ENCODE results near the gene SCAF1. TPM values are rescaled to one million over a fixed set of nuclear protein-coding genes. Genes with fewer than 3 reads are reported as not detected.
A peak's percentile ranks its signal among the peaks of the same experiment; 100 is the strongest.

SCAF1 gene
- polyA plus RNA-seq, 2 of the 4 experiments (the other 2 are of a cell fraction) = 4.0 to 47.9 TPM

GRCh38 chr19:49680421-49681351, 38.7 kb downstream of the SCAF1 start:
- peaks cover 30% of the 10 kb centered on the region for H3K4me1 ChIP-seq
- H3K4me2 ChIP-seq = peak overlapping the region; percentile 90
- POLR2A ChIA-PET = interaction anchor here (0.6 to 0.9 kb wide), 4 partner anchors 17 to 93 kb away, joined by 3 to 5 read pairs (median 4); no protein-coding TSS in a partner anchor
- CTCF ChIA-PET = interaction anchor here (0.6 to 16.7 kb wide), 45 partner anchors 9 to 1522 kb away, joined by 3 to 326 read pairs (median 3); partner anchors contain the start of genes ADM5, AP2A1, BCL2L12 and CPT1C
- no peak for TF ChIP-seq KDM1A (IDR thresholded peaks at IDR 0.05; ENCODE audit: low read depth)
- peak; percentile 97 for TF ChIP-seq CTCF (IDR thresholded peaks at IDR 0.05)
- peak; percentile 47; the same call in 1 of the 2 replicates for TF ChIP-seq ATOH8 (CRISPR knock-in tag; IDR thresholded peaks at IDR 0.05; ENCODE audit: low read depth)
- TF ChIP-seq HEYL (CRISPR knock-in tag; IDR thresholded peaks at IDR 0.05) = no peak
- TF ChIP-seq NPAS2 (CRISPR knock-in tag; IDR thresholded peaks at IDR 0.05; ENCODE audit: borderline replicate concordance) = no peak
- TF ChIP-seq E2F6 (IDR thresholded peaks at IDR 0.05; ENCODE audit: borderline replicate concordance, low read depth) = peak; percentile 57; the same call in 1 of the 2 replicates
- TF ChIP-seq RAD21 (conservative IDR thresholded peaks at IDR 0.05 in 1 of 2, IDR thresholded peaks at IDR 0.05 in 1 of 2) = peak; percentile 72 to 77
- TF ChIP-seq EHMT2 (IDR thresholded peaks at IDR 0.05; ENCODE audit: low read depth) = no peak
- no peak for TF ChIP-seq USF2 (IDR thresholded peaks at IDR 0.05)
- no peak for TF ChIP-seq REST (IDR thresholded peaks at IDR 0.05)
- no peak for TF ChIP-seq MAZ (IDR thresholded peaks at IDR 0.05; ENCODE audit: borderline replicate concordance, low read depth, low read length)
- TF ChIP-seq MAX (IDR thresholded peaks at IDR 0.05) = peak; percentile 73
- TF ChIP-seq NFE2L2 (conservative IDR thresholded peaks at IDR 0.05; ENCODE audit: low read length) = no peak
- no peak for TF ChIP-seq HES2 (IDR thresholded peaks at IDR 0.05)
- no peak for TF ChIP-seq PBX3 (IDR thresholded peaks at IDR 0.05)
- peak; percentile 53 for TF ChIP-seq SMC3 (IDR thresholded peaks at IDR 0.05)
- H3K9me3 ChIP-seq = no peaks in the 10 kb centered on the region
- peak; percentile 1 to 4; a peak in 3 of 6 replicates for ATAC-seq
- peak; percentile 92 to 95 for DNase-seq (ENCODE audit: low read depth in 1 of 2, low spot score in 1 of 2)
- H3K4me3 ChIP-seq = no peak overlapping the region
- 46% methylated on average over 30 of the region's 40 CpGs for WGBS (ENCODE audit: missing lambda C conversion rate)
- FAIRE-seq = peak; percentile 89
- peak overlapping the region in 1 of 2 experiments; percentile 74; a peak in 3 of 6 replicates for H3K27ac ChIP-seq
